ENCODE measurements around the gene SFMBT1. TPM values are rescaled to one million over a fixed set of nuclear protein-coding genes. Genes with fewer than 3 reads are reported as not detected.

The SFMBT1 gene
- total and polyA plus RNA-seq, 2 of the 4 experiments (the other 2 are of a cell fraction) = 1.0 to 1.8 TPM

DNA sequence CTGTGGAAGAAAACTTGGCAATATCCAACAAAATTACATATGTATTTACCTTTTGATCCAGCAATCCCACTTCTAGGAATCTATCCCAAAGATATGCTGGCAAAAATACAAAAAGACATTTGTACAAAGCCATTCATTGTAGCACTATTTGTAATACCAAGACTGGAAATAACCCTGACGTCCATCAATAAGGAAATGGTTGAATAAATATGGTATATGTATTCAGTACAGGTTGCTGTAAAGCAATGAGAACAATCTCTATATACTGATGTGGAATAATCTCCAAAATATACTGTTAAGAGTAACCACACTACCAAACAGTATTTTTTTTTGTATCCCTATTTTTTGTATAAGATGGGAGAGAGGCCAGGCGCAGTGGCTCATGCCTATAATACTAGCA, 83.7 kb downstream of the SFMBT1 start:
- Histone ChIP-seq H3K27ac (ENCODE audit: insufficient read depth, low read length) (no peak overlapping the region), H2AFZ (replicated peaks; ENCODE audit: low read length, poor library complexity) (no peak overlapping the region), H3K79me1 (ENCODE audit: low read depth in 1 of 2, low read length in 2 of 2) (no peaks in the 10 kb centered on the region), H3K4me3 (ENCODE audit: insufficient read depth, low read depth, low read length) (no peak overlapping the region), H4K20me1 (ENCODE audit: insufficient read depth, low read length) (no peaks in the 10 kb centered on the region), H3K4me2 (ENCODE audit: low read depth, low read length) (no peak overlapping the region), H4K91ac (ENCODE audit: insufficient read depth, low read depth, low read length) (no peak overlapping the region), H2AK5ac (ENCODE audit: low read depth, low read length) (no peak overlapping the region), H4K5ac (ENCODE audit: low read depth, low read length) (no peak overlapping the region), H3K9ac (ENCODE audit: low read depth, low read length) (no peak overlapping the region), H3K14ac (replicated peaks; ENCODE audit: low read depth, low read length) (no peak overlapping the region), H3K4me1 (ENCODE audit: control insufficient read depth, insufficient read depth, low read length) (no peaks in the 10 kb centered on the region), H2BK120ac (ENCODE audit: low read depth, low read length) (no peak overlapping the region), H3K9me1 (ENCODE audit: insufficient read depth, low read length) (no peaks in the 10 kb centered on the region), H4K8ac (ENCODE audit: low read depth in 2 of 2, low read length in 2 of 2) (no peak overlapping the region), H2BK5ac (ENCODE audit: low read depth, low read length, poor library complexity, severe bottlenecking) (no peak overlapping the region), H3K4ac (ENCODE audit: low read depth, low read length) (no peak overlapping the region), H3K23ac (ENCODE audit: low read depth, low read length) (no peak overlapping the region), H3K18ac (ENCODE audit: low read depth, low read length) (no peak overlapping the region), H2BK15ac (ENCODE audit: low read depth, low read length) (no peak overlapping the region), H3K36me3 (ENCODE audit: control insufficient read depth, insufficient read depth, low read length) (no peaks in the 10 kb centered on the region), H3K9me3 (ENCODE audit: control insufficient read depth, insufficient read depth, low read length) (no peaks in the 10 kb centered on the region), H2AK9ac (replicated peaks; ENCODE audit: low read depth, low read length, poor library complexity) (no peak overlapping the region), H2BK20ac (ENCODE audit: low read depth, low read length) (no peak overlapping the region), H3K56ac (ENCODE audit: extremely low read depth, insufficient read depth, low read length) (no peak overlapping the region), H3K27me3 (ENCODE audit: control insufficient read depth, insufficient read depth, low read length) (no peaks in the 10 kb centered on the region)
- ChIA-PET POLR2A (ENCODE audit: unreplicated experiment) (no interaction called here), CTCF (no interaction called here)
- intact Hi-C loops (cut with micrococcal nuclease) (no loop called here), in situ Hi-C loops (cut with MboI; ENCODE audit: low sequenced_read_pairs) (no loop called here), dilution Hi-C loops (cut with HindIII; ENCODE audit: low sequenced_read_pairs, unreplicated experiment) (no loop called here)
- ATAC-seq (ENCODE audit: low read depth) = no peak
- BruUV-seq (replicated peaks) = no TSS peak
- DNase-seq = no peak
- TF ChIP-seq CHD1 (IDR thresholded peaks at IDR 0.05; ENCODE audit: low read depth, low read length) = no peak
- TF ChIP-seq, protein P1, sequence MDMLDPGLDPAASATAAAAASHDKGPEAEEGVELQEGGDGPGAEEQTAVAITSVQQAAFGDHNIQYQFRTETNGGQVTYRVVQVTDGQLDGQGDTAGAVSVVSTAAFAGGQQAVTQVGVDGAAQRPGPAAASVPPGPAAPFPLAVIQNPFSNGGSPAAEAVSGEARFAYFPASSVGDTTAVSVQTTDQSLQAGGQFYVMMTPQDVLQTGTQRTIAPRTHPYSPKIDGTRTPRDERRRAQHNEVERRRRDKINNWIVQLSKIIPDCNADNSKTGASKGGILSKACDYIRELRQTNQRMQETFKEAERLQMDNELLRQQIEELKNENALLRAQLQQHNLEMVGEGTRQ (IDR thresholded peaks at IDR 0.05; ENCODE audit: low read depth, low read length) = no peak
- TF ChIP-seq MAZ (IDR thresholded peaks at IDR 0.05; ENCODE audit: borderline replicate concordance, low read depth, low read length) = no peak
- TF ChIP-seq SMC3 (IDR thresholded peaks at IDR 0.05; ENCODE audit: low read depth, low read length) = no peak
- no peak for TF ChIP-seq POLR2A (IDR thresholded peaks at IDR 0.05; ENCODE audit: low read depth, low read length)
- no peak for TF ChIP-seq BHLHE40 (IDR thresholded peaks at IDR 0.05; ENCODE audit: low read depth, low read length)
- no peak for TF ChIP-seq RFX5 (IDR thresholded peaks at IDR 0.05; ENCODE audit: low read depth, low read length)
- TF ChIP-seq MAFK (IDR thresholded peaks at IDR 0.05; ENCODE audit: low read depth, low read length) = no peak
- TF ChIP-seq RAD21 (IDR thresholded peaks at IDR 0.05; ENCODE audit: low read length) = no peak
- no peak for TF ChIP-seq MXI1 (IDR thresholded peaks at IDR 0.05; ENCODE audit: borderline replicate concordance, low read depth, low read length)
- TF ChIP-seq NFE2L2 (IDR thresholded peaks at IDR 0.05; ENCODE audit: low read depth, low read length) = no peak
- TF ChIP-seq, protein P2, sequence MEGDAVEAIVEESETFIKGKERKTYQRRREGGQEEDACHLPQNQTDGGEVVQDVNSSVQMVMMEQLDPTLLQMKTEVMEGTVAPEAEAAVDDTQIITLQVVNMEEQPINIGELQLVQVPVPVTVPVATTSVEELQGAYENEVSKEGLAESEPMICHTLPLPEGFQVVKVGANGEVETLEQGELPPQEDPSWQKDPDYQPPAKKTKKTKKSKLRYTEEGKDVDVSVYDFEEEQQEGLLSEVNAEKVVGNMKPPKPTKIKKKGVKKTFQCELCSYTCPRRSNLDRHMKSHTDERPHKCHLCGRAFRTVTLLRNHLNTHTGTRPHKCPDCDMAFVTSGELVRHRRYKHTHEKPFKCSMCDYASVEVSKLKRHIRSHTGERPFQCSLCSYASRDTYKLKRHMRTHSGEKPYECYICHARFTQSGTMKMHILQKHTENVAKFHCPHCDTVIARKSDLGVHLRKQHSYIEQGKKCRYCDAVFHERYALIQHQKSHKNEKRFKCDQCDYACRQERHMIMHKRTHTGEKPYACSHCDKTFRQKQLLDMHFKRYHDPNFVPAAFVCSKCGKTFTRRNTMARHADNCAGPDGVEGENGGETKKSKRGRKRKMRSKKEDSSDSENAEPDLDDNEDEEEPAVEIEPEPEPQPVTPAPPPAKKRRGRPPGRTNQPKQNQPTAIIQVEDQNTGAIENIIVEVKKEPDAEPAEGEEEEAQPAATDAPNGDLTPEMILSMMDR (conservative IDR thresholded peaks at IDR 0.05; ENCODE audit: low read depth, low read length) = no peak
- TF ChIP-seq CEBPB (IDR thresholded peaks at IDR 0.05; ENCODE audit: low read depth, low read length) = no peak
- TF ChIP-seq, protein P3, sequence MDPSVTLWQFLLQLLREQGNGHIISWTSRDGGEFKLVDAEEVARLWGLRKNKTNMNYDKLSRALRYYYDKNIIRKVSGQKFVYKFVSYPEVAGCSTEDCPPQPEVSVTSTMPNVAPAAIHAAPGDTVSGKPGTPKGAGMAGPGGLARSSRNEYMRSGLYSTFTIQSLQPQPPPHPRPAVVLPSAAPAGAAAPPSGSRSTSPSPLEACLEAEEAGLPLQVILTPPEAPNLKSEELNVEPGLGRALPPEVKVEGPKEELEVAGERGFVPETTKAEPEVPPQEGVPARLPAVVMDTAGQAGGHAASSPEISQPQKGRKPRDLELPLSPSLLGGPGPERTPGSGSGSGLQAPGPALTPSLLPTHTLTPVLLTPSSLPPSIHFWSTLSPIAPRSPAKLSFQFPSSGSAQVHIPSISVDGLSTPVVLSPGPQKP (IDR thresholded peaks at IDR 0.05; ENCODE audit: borderline replicate concordance, low read depth, low read length) = no peak
- no CpG with 5 or more reads among the region's 2 CpGs for WGBS, 2 experiments (ENCODE audit: extremely low coverage in 2 of 2, insufficient read length in 1 of 2)

All from IMR-90 (cell line).